ENCODE measurements around the gene CAST.

DNA sequence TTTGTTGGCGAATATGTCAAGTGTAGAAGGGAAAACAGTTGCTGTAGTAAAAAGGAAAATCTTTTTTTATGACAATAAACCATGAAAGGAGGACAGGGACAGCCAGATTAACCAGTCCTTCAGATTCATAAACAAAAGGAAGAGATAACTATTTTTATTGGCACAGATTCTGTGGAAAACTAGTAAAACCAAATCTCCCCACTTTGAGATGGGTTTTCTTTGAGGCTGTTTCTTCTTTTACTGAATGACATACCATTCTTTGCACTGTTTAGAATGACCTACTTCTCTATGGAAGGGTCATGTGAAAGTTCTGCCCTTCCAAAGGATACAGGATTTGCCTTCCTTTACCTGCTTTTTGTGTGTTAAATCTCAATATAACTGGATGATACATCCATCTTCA, 13.7 kb downstream of the CAST start:
- TF ChIP-seq, protein P1, sequence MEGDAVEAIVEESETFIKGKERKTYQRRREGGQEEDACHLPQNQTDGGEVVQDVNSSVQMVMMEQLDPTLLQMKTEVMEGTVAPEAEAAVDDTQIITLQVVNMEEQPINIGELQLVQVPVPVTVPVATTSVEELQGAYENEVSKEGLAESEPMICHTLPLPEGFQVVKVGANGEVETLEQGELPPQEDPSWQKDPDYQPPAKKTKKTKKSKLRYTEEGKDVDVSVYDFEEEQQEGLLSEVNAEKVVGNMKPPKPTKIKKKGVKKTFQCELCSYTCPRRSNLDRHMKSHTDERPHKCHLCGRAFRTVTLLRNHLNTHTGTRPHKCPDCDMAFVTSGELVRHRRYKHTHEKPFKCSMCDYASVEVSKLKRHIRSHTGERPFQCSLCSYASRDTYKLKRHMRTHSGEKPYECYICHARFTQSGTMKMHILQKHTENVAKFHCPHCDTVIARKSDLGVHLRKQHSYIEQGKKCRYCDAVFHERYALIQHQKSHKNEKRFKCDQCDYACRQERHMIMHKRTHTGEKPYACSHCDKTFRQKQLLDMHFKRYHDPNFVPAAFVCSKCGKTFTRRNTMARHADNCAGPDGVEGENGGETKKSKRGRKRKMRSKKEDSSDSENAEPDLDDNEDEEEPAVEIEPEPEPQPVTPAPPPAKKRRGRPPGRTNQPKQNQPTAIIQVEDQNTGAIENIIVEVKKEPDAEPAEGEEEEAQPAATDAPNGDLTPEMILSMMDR (conservative IDR thresholded peaks at IDR 0.05; ENCODE audit: low read length) = no peak
- TF ChIP-seq EZH2phosphoT487 (IDR thresholded peaks at IDR 0.05; ENCODE audit: borderline replicate concordance, low read depth, low read length) = no peak

All from OCI-LY7 (cell line).